ENCODE data around the gene FRMPD1.

FRMPD1 gene

GRCh38 chr9:37732952-37733351 is 82.2 kb downstream of the FRMPD1 start:
- H3K4me1 ChIP-seq (ENCODE audit: insufficient read depth, low read length, severe bottlenecking) = no peaks in the 10 kb centered on the region
- no peaks in the 10 kb centered on the region for H3K9me3 ChIP-seq (ENCODE audit: low read length)
- no peaks in the 10 kb centered on the region for H4K20me1 ChIP-seq (ENCODE audit: insufficient read depth, low read length)
- H3K9me2 ChIP-seq (ENCODE audit: low read depth, low read length) = no peaks in the 10 kb centered on the region
- no peaks in the 10 kb centered on the region for H3F3A ChIP-seq (ENCODE audit: insufficient read depth, low read length)
- no peaks in the 10 kb centered on the region for H3K36me3 ChIP-seq (ENCODE audit: insufficient read depth, low read length)
- H2AFZ ChIP-seq (ENCODE audit: low read length) = no peak overlapping the region
- H3K9ac ChIP-seq (ENCODE audit: low read length) = no peak overlapping the region
- H3K79me2 ChIP-seq (ENCODE audit: insufficient read depth, low read length) = no peaks in the 10 kb centered on the region
- H3K27me3 ChIP-seq (ENCODE audit: insufficient read depth, low read length) = peaks cover 8% of the 10 kb centered on the region; the same call in 1 of the 2 replicates
- no peak overlapping the region for H3K4me3 ChIP-seq (ENCODE audit: low read depth, low read length, poor library complexity, severe bottlenecking)
- no peak overlapping the region for H3K4me2 ChIP-seq (ENCODE audit: low read length)
- H3K27ac ChIP-seq (ENCODE audit: low read depth, low read length, poor library complexity, severe bottlenecking) = no peak overlapping the region
- no peak for TF ChIP-seq CTCF (IDR thresholded peaks at IDR 0.05; ENCODE audit: low read length)
- no peak for TF ChIP-seq EZH2 (IDR thresholded peaks at IDR 0.05; ENCODE audit: borderline replicate concordance, low read length)

GRCh38 chr9:37739222-37739621 is 88.5 kb downstream of the FRMPD1 start:
- H3K4me2 ChIP-seq (ENCODE audit: low read length) = no peak overlapping the region
- no peak overlapping the region for H2AFZ ChIP-seq (ENCODE audit: low read length)
- H3K4me3 ChIP-seq (ENCODE audit: low read depth, low read length, poor library complexity, severe bottlenecking) = no peak overlapping the region
- H3K9ac ChIP-seq (ENCODE audit: low read length) = no peak overlapping the region
- H4K20me1 ChIP-seq (ENCODE audit: insufficient read depth, low read length) = no peaks in the 10 kb centered on the region
- H3K27ac ChIP-seq (ENCODE audit: low read depth, low read length, poor library complexity, severe bottlenecking) = no peak overlapping the region
- no peaks in the 10 kb centered on the region for H3K79me2 ChIP-seq (ENCODE audit: insufficient read depth, low read length)
- no peaks in the 10 kb centered on the region for H3K36me3 ChIP-seq (ENCODE audit: insufficient read depth, low read length)
- H3F3A ChIP-seq (ENCODE audit: insufficient read depth, low read length) = no peaks in the 10 kb centered on the region
- TF ChIP-seq EZH2 (IDR thresholded peaks at IDR 0.05; ENCODE audit: borderline replicate concordance, low read length) (no peak), CTCF (IDR thresholded peaks at IDR 0.05; ENCODE audit: low read length) (no peak)
- no peaks in the 10 kb centered on the region for H3K27me3 ChIP-seq (ENCODE audit: insufficient read depth, low read length)
- no peaks in the 10 kb centered on the region for H3K4me1 ChIP-seq (ENCODE audit: insufficient read depth, low read length, severe bottlenecking)
- H3K9me3 ChIP-seq (ENCODE audit: low read length) = no peaks in the 10 kb centered on the region
- H3K9me2 ChIP-seq (ENCODE audit: low read depth, low read length) = no peaks in the 10 kb centered on the region

- H3K4me3 ChIP-seq (ENCODE audit: low read depth, low read length, poor library complexity, severe bottlenecking) = no peak overlapping the region
- no peak for TF ChIP-seq CTCF (IDR thresholded peaks at IDR 0.05; ENCODE audit: low read length)
- no peaks in the 10 kb centered on the region for H3F3A ChIP-seq (ENCODE audit: insufficient read depth, low read length)
- H3K4me2 ChIP-seq (ENCODE audit: low read length) = no peak overlapping the region
- H4K20me1 ChIP-seq (ENCODE audit: insufficient read depth, low read length) = no peaks in the 10 kb centered on the region
- H3K9me3 ChIP-seq (ENCODE audit: low read length) = no peaks in the 10 kb centered on the region
- H3K9me2 ChIP-seq (ENCODE audit: low read depth, low read length) = no peaks in the 10 kb centered on the region
- H3K4me1 ChIP-seq (ENCODE audit: insufficient read depth, low read length, severe bottlenecking) = no peaks in the 10 kb centered on the region
- H3K9ac ChIP-seq (ENCODE audit: low read length) = no peak overlapping the region
- H3K27ac ChIP-seq (ENCODE audit: low read depth, low read length, poor library complexity, severe bottlenecking) = no peak overlapping the region
- H3K27me3 ChIP-seq (ENCODE audit: insufficient read depth, low read length) = no peaks in the 10 kb centered on the region
- no peaks in the 10 kb centered on the region for H3K79me2 ChIP-seq (ENCODE audit: insufficient read depth, low read length)
- no peaks in the 10 kb centered on the region for H3K36me3 ChIP-seq (ENCODE audit: insufficient read depth, low read length)
- no peak overlapping the region for H2AFZ ChIP-seq (ENCODE audit: low read length)
Observed at GRCh38 chr9:37740128-37740527, 89.4 kb downstream of the FRMPD1 start.

Data from OCI-LY1 (cell line).